Measurements from ENCODE around the gene MINDY3. TPM values are rescaled to one million over a fixed set of nuclear protein-coding genes. Genes with fewer than 3 reads are reported as not detected.
A peak's percentile ranks its signal among the peaks of the same experiment; 100 is the strongest.
"Not testable (repeated sequence)": the region's sequence is repeated elsewhere in the genome, so short reads cannot be mapped to it uniquely, and the experiment has no call there.

MINDY3 gene
- total RNA-seq, 5 donors from 2014 or later (not counting 1 experiment from before 2014, with no cell fraction given), result 23.6 to 38.0 (median 29.0) TPM

DNA sequence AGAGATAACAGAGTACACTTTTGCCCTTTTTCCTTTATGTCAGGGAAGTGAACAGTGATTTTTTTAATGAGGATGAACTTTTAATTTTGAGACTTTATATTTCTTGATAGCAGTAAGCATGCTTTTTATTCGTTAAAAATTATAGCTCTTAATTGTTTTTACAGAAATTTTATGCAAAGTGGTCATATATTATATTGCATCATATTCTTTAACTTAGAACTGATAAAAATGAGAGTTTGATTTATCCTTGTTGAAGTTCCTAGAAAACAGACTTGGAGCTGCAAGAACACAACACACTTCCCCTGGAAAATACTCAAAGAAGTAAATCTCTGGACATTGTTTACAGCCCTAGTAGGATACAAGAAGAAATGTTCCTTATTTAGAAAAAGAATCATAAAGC, 21.2 kb upstream of the MINDY3 start:
- DNase-seq, result no peak
- POLR2A ChIA-PET, result no interaction called here
- Histone ChIP-seq H3K9me3 (no peaks in the 10 kb centered on the region), H3K4me3 (ENCODE audit: control insufficient read depth in 1 of 2, extremely low read depth in 1 of 2, low read length in 1 of 2) (no peak overlapping the region), H3K27ac (ENCODE audit: low read length) (no peak overlapping the region), H3K36me3 (ENCODE audit: control insufficient read depth in 2 of 2, extremely low read depth in 1 of 2, insufficient read depth in 1 of 2, low read length in 1 of 2) (no peaks in the 10 kb centered on the region), H3K4me1 (ENCODE audit: control insufficient read depth in 1 of 2, extremely low read depth in 1 of 2, insufficient read depth in 2 of 2, low read length in 2 of 2) (no peaks in the 10 kb centered on the region), H3K27me3 (replicated peaks in 1 of 2; ENCODE audit: control insufficient read depth in 2 of 2, extremely low read depth in 1 of 2, insufficient read depth in 2 of 2, low read length in 1 of 2) (peaks cover 5 to 17% of the 10 kb centered on the region in 2 experiments)
- Mint-ChIP-seq H3K9me3 (no peaks in the 10 kb centered on the region), H3K36me3 (no peaks in the 10 kb centered on the region), H3K27ac (no peak overlapping the region), H3K27me3 (peaks cover 41 to 48% of the 10 kb centered on the region in 2 donors), H3K4me3 (no peak overlapping the region), H3K4me1 (no peaks in the 10 kb centered on the region)
- no CpG with 5 or more reads among the region's 1 CpG for WGBS (ENCODE audit: insufficient coverage)
- ATAC-seq (replicated peaks in 1 of 4), result no peak
- CTCF ChIA-PET, result no interaction called here

DNA sequence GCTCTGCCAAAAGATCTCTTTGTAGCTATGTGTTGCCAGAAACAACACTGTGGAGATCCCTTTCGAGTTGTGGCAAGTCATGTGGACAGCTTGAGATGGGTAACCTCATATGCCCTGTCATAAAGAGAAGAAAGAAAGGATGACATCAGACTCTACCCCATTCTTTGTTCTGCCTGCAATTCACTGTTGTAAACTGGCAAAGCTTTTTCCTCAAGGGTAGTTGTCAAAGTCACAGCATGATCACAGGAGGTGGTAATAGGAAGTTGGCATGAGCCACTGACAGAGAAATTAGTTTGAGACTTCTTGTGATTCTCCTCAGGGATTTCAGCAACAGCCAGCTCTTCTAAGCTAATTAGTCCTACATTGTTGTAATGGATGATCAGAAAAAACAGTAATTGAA, 19.4 kb upstream of the MINDY3 start:
- H3K36me3 Mint-ChIP-seq, result no peaks in the 10 kb centered on the region
- H3K4me3 ChIP-seq (ENCODE audit: control insufficient read depth in 1 of 2, extremely low read depth in 1 of 2, low read length in 1 of 2), result no peak overlapping the region
- no peaks in the 10 kb centered on the region for H3K4me1 ChIP-seq (ENCODE audit: control insufficient read depth in 1 of 2, extremely low read depth in 1 of 2, insufficient read depth in 2 of 2, low read length in 2 of 2)
- no peaks in the 10 kb centered on the region for H3K36me3 ChIP-seq (ENCODE audit: control insufficient read depth in 2 of 2, extremely low read depth in 1 of 2, insufficient read depth in 1 of 2, low read length in 1 of 2)
- POLR2A ChIA-PET, result no interaction called here
- no peaks in the 10 kb centered on the region for H3K9me3 Mint-ChIP-seq
- WGBS (ENCODE audit: insufficient coverage), result no CpG with 5 or more reads among the region's 1 CpG
- no peak for DNase-seq
- no peaks in the 10 kb centered on the region for H3K4me1 Mint-ChIP-seq
- H3K27ac ChIP-seq (ENCODE audit: low read length), result no peak overlapping the region
- H3K27ac Mint-ChIP-seq, result no peak overlapping the region
- CTCF ChIA-PET, result interaction anchor here in 1 of 2 donors (0.6 kb wide), 2 partner anchors 557 to 897 kb away, joined by 3 to 7 read pairs; partner anchors contain the start of gene PTER
- H3K27me3 ChIP-seq (replicated peaks in 1 of 2; ENCODE audit: control insufficient read depth in 2 of 2, extremely low read depth in 1 of 2, insufficient read depth in 2 of 2, low read length in 1 of 2), result peaks cover 5 to 17% of the 10 kb centered on the region in 2 experiments
- no peak overlapping the region for H3K4me3 Mint-ChIP-seq
- ATAC-seq (replicated peaks in 1 of 4), result peak in 1 of 4 experiments; percentile 45
- H3K27me3 Mint-ChIP-seq, result peaks cover 53 to 59% of the 10 kb centered on the region in 2 donors
- H3K9me3 ChIP-seq, result no peaks in the 10 kb centered on the region

DNA sequence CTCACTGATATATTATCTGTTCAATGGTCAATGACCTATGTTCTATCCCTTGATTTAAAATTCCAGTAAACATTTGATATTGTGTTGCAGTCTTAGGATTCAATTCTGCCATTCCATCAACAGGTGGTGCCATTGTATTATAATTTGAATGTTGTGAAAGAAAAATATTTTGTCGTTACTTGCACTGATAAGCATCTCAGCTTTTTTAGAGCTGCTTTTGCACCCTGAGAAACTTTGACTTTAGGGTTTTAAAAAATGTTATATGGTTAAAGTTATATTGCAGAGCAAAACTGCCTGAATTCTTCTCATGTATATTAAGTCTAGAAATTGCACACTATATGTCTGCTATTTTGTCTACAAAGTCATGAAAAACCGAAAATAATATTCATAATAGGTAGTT, 18.8 kb upstream of the MINDY3 start:
- no peak overlapping the region for H3K4me3 Mint-ChIP-seq
- Histone ChIP-seq H3K4me1 (ENCODE audit: control insufficient read depth in 1 of 2, extremely low read depth in 1 of 2, insufficient read depth in 2 of 2, low read length in 2 of 2) (no peaks in the 10 kb centered on the region), H3K9me3 (no peaks in the 10 kb centered on the region), H3K4me3 (ENCODE audit: control insufficient read depth in 1 of 2, extremely low read depth in 1 of 2, low read length in 1 of 2) (no peak overlapping the region), H3K27me3 (replicated peaks in 1 of 2; ENCODE audit: control insufficient read depth in 2 of 2, extremely low read depth in 1 of 2, insufficient read depth in 2 of 2, low read length in 1 of 2) (peaks cover 5 to 17% of the 10 kb centered on the region in 2 experiments), H3K36me3 (ENCODE audit: control insufficient read depth in 2 of 2, extremely low read depth in 1 of 2, insufficient read depth in 1 of 2, low read length in 1 of 2) (no peaks in the 10 kb centered on the region), H3K27ac (ENCODE audit: low read length) (no peak overlapping the region)
- no peaks in the 10 kb centered on the region for H3K36me3 Mint-ChIP-seq
- CTCF ChIA-PET, result interaction anchor here (0.5 to 1.1 kb wide), 2 partner anchors 18 to 957 kb away, joined by 3 read pairs; no protein-coding TSS in a partner anchor
- POLR2A ChIA-PET, result no interaction called here
- WGBS (ENCODE audit: insufficient coverage), result no CpG with 5 or more reads among the region's 2 CpGs
- DNase-seq, result peak in 1 of 35 experiments; percentile 54
- H3K9me3 Mint-ChIP-seq, result no peaks in the 10 kb centered on the region
- no peak overlapping the region for H3K27ac Mint-ChIP-seq
- H3K4me1 Mint-ChIP-seq, result no peaks in the 10 kb centered on the region
- H3K27me3 Mint-ChIP-seq, result peaks cover 59 to 65% of the 10 kb centered on the region in 2 donors
- no peak for ATAC-seq (replicated peaks in 1 of 4)

DNA sequence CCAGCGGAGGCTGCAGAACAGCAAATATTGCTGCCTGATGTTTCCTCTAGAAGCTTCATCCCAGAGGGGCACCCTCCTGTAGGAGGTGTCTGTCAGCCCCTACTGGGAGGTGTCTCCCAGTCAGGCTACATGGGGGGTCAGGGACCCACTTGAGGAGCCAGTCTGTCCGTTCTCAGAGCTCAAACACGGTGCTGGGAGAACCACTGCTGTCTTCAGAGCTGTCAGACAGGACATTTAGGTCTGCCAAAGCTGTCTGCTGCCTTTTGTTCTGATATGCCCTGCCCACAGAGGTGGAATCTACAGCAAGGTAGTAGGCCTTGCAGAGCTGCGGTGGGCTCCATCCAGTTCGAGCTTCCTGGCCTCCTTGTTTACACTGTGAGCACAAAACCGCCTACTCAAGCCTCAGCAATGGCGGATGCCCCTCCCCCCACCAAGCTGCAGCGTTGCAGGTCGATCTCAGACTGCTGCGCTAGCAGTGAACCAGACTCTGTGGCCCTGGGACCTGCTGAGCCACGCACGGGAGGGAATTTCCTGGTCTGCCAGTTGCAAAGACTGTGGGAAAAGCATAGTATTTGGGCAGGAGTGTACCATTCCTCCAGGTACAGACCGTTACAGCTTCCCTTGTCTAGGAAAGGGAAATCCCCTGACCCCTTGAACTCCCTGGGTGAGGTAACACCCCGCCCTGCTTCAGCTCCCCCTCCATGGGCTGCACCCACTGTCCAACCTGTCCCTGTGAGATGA, 17.7 kb upstream of the MINDY3 start:
- Mint-ChIP-seq H3K4me3 (no peak overlapping the region), H3K4me1 (no peaks in the 10 kb centered on the region), H3K36me3 (peaks cover 2% of the 10 kb centered on the region), H3K27ac (no peak overlapping the region), H3K9me3 (no peaks in the 10 kb centered on the region), H3K27me3 (peaks cover 68 to 74% of the 10 kb centered on the region in 2 donors)
- ChIA-PET POLR2A (no interaction called here), CTCF (interaction anchor here (0.6 to 1.1 kb wide), 5 partner anchors 19 to 1687 kb away, joined by 3 to 5 read pairs (median 3); no protein-coding TSS in a partner anchor)
- Histone ChIP-seq H3K9me3 (no peaks in the 10 kb centered on the region), H3K27me3 (replicated peaks in 1 of 2; ENCODE audit: control insufficient read depth in 2 of 2, extremely low read depth in 1 of 2, insufficient read depth in 2 of 2, low read length in 1 of 2) (peaks cover 3 to 17% of the 10 kb centered on the region in 2 experiments), H3K4me3 (ENCODE audit: control insufficient read depth in 1 of 2, extremely low read depth in 1 of 2, low read length in 1 of 2) (no peak overlapping the region), H3K36me3 (ENCODE audit: control insufficient read depth in 2 of 2, extremely low read depth in 1 of 2, insufficient read depth in 1 of 2, low read length in 1 of 2) (no peaks in the 10 kb centered on the region), H3K27ac (ENCODE audit: low read length) (no peak overlapping the region), H3K4me1 (ENCODE audit: control insufficient read depth in 1 of 2, extremely low read depth in 1 of 2, insufficient read depth in 2 of 2, low read length in 2 of 2) (no peaks in the 10 kb centered on the region)
- 71% methylated on average over 12 of the region's 14 CpGs for WGBS (ENCODE audit: insufficient coverage)
- ATAC-seq (replicated peaks in 1 of 4) (no peak), DNase-seq (no peak)

DNA sequence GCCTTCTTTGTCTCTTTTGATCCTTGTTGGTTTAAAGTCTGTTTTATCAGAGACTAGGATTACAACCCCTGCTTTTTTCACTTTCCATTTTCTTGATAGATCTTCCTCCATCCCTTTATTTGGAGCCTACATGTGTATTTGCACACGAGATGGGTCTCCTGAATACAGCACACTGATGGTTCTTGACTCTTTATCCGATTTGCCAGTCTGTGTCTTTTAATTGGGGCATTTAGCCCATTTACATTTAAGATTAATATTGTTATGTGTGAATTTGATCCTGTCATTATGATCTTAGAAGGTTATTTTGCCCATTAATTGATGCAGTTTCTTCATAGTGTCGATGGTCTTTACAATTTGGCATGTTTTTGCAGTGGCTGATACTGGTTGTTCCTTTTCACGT, 16.0 kb upstream of the MINDY3 start:
- DNase-seq; H3K9me3 Mint-ChIP-seq; H3K4me3 ChIP-seq (ENCODE audit: control insufficient read depth in 1 of 2, extremely low read depth in 1 of 2, low read length in 1 of 2); H3K4me1 Mint-ChIP-seq; H3K4me3 Mint-ChIP-seq; ATAC-seq (replicated peaks in 1 of 4); H3K27ac Mint-ChIP-seq; H3K36me3 Mint-ChIP-seq; H3K27ac ChIP-seq (ENCODE audit: low read length); CTCF ChIA-PET; H3K4me1 ChIP-seq (ENCODE audit: control insufficient read depth in 1 of 2, extremely low read depth in 1 of 2, insufficient read depth in 2 of 2, low read length in 2 of 2); H3K9me3 ChIP-seq; H3K36me3 ChIP-seq (ENCODE audit: control insufficient read depth in 2 of 2, extremely low read depth in 1 of 2, insufficient read depth in 1 of 2, low read length in 1 of 2); POLR2A ChIA-PET: not testable (repeated sequence)
- H3K27me3 ChIP-seq (replicated peaks in 1 of 2; ENCODE audit: control insufficient read depth in 2 of 2, extremely low read depth in 1 of 2, insufficient read depth in 2 of 2, low read length in 1 of 2), result peaks cover 3 to 20% of the 10 kb centered on the region in 2 experiments
- peaks cover 71 to 73% of the 10 kb centered on the region in 2 donors for H3K27me3 Mint-ChIP-seq
- WGBS (ENCODE audit: insufficient coverage), result no CpG with 5 or more reads among the region's 4 CpGs

DNA sequence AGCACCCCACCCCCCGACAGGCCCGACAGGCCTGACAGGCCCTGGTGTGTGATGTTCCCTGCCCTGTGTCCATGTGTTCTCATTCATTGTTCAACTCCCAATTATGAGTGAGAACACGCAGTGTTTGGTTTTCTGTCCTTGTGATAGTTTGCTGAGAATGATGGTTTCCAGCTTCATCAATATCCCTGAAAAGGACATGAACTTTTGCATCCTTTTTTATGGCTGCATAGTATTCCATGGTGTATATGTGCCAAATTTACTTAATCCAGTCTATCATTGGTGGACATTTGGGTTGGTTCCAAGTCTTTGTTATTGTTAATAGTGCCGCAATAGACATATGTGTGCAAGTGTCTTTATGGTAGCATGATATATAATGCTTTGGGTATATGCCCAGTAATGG, 12.3 kb upstream of the MINDY3 start:
- H3K36me3 ChIP-seq (ENCODE audit: control insufficient read depth in 2 of 2, extremely low read depth in 1 of 2, insufficient read depth in 1 of 2, low read length in 1 of 2); H3K4me3 ChIP-seq (ENCODE audit: control insufficient read depth in 1 of 2, extremely low read depth in 1 of 2, low read length in 1 of 2); CTCF ChIA-PET; H3K9me3 Mint-ChIP-seq; H3K27ac Mint-ChIP-seq; ATAC-seq (replicated peaks in 1 of 4); H3K9me3 ChIP-seq; POLR2A ChIA-PET; DNase-seq; H3K4me1 Mint-ChIP-seq; H3K36me3 Mint-ChIP-seq; H3K4me3 Mint-ChIP-seq; H3K27ac ChIP-seq (ENCODE audit: low read length); H3K4me1 ChIP-seq (ENCODE audit: control insufficient read depth in 1 of 2, extremely low read depth in 1 of 2, insufficient read depth in 2 of 2, low read length in 2 of 2): not testable (repeated sequence)
- H3K27me3 Mint-ChIP-seq, result peaks cover 76% of the 10 kb centered on the region in 2 donors
- peaks cover 6 to 11% of the 10 kb centered on the region in 2 experiments for H3K27me3 ChIP-seq (replicated peaks in 1 of 2; ENCODE audit: control insufficient read depth in 2 of 2, extremely low read depth in 1 of 2, insufficient read depth in 2 of 2, low read length in 1 of 2)
- no CpG with 5 or more reads among the region's 4 CpGs for WGBS (ENCODE audit: insufficient coverage)
